Fibroblast of gingiva (primary cell): ENCODE results near the gene ADAT2.
A peak's percentile ranks its signal among the peaks of the same experiment; 100 is the strongest.

ENCODE experiments used
- DNase-seq: peaks from one replicate; pipeline ENCODE4 v3.0.0-alpha.2; 2011; ENCODE audit warnings: low read depth

ADAT2 gene

DNA sequence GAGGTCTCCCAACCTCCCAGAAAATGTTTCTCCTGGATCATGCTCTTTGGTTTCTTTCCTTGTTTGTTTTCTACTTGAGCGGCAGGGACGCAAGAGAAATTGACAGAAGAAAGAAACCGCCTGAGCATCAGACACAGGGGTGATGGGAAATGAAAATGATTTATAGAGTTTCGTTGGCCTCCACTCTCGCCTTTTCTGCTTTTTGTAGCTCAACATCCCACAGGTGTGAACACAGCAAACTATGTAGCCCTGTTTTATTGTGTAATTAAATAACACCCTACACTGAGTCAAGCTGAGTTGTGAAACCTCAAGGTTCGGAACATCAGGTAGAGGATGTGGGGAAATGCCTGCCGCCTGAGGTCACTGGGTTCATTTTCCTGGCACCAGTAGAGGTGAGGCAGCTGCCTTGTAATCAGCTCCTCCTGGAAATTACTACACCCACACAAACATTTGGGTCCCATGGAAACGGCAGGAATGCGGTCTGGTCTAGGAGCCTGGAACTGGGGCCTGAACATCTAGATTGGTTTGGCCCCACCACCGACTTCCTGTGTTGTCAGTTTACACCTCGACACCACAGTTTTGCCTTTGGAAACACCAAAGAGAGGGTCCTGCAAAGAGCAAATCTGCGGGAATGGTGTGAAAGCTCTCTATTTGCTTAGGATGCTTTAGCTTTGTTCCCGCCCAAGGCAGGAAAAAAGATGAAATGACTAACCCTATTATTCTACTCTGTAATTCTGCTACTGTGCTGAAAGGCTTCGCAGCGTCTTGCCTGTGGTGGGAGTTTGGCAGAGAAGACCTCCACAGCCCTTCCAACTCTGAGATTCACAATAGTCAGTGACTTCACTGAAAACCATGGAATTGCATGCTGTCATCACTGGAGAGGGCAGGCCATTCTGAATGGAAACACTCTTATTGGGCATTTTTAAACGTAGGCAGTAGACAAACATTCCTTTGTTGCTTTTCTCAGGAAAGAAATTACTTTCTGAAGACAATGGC lies 53.0 kb downstream of the ADAT2 start:
- DNase-seq: peak; percentile 7

DNA sequence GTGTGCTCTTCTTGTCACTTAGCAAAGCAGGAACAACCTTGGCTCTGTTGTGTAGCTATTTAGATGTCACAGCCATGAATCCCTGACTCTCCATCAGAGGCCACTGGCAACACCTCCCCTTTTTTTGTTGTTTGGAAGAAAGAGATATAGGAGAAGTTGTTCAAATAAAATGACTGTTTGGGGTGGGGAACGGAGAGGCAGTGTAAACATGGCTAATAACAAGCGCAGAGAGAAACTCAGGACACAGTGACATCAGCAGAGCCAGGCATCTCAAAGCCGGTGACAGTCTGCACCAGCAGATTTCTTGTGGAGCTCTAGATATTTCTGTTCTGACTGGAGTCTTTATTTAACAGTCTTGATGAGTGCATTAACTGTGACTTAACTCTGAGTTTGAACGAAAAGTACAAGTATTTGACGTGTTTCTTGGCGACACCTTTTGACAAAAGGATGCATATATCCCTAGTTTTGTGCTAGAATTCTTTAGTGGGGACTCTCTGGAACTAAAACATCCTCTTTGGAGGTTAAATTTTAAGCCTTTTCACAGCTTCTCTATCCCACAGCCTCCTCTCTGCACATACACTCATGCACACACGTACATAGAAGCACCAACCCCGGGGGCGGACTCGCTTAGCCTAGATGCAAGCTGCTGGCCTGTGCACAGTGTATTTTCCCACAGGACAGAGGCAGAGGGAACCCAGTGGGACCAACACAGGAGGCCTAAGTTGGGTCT lies 53.8 kb downstream of the ADAT2 start:
- DNase-seq: no peak

DNA sequence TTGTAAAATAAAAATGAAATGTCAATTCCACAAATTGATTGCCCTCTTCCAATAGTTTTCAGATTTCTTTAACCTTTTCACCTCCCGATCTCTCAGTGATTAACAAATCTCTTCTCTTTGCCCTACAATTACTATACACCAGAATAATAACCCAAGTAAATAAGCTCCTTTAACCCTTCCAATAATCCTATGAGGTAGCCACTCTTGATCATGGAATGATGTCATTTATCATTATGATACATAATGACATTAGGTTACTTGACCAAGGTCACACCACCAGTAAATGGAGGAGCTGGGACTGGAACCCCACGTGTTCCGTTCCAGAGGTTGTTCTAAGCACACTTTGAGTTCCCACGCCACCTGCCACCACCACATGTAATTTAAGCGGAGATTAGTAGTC lies 54.8 kb downstream of the ADAT2 start:
- no peak for DNase-seq

DNA sequence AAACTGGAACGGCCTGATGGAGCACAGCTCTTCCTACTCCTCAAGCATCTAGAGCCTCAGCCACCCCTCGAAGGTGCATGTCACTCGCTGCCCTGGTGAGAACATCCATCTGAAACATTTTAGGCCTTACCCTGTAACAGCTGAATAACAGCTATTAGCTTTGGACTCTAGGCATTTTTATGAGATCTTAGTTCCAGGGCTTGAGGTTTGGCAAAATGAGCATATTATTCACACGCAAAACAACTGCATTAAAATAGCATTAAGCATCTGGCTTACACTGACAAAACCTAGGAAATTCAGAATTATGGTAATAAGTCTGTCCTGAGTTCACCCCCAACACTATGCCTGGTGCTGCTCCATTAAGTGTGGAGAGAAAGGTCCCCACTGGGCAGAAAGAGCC lies 56.1 kb downstream of the ADAT2 start:
- DNase-seq: no peak

DNA sequence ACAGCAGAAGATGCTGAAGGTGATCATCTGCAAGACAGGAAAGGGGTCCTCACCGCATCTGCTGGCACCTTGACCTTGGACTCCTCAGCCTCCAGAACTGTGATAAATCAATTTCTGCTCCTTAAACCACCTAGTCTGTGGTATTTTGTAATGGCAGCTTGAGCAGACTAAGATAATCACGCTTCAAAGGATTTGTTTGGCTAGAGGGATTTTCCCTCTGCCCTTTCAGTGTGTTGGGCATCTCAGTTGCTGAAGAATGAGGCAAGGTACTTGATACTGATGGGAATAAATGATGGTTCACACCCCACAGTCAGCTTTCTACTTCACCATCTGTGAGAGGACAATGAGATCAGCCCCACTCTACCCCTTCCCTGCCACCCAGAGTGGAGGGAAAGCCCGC lies 60.2 kb downstream of the ADAT2 start:
- no peak for DNase-seq

DNA sequence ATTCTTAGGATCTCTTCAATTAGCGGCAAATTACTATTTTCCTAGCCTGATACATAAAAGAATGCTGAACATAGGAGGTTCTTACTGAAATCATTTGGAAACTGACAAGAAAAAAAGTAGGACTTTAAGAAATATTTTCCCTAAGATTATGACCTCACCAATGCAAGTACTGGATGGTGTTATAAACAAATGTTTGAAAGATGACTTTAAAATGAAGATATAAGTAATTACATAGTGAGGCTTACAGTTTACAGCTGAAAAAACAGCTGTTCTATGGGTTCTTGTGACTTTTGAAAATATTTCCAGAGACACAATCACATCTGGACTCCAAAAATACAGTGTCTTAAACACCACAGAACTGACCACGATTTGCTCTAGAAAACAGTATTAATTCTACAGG lies 64.9 kb downstream of the ADAT2 start:
- DNase-seq: no peak

DNA sequence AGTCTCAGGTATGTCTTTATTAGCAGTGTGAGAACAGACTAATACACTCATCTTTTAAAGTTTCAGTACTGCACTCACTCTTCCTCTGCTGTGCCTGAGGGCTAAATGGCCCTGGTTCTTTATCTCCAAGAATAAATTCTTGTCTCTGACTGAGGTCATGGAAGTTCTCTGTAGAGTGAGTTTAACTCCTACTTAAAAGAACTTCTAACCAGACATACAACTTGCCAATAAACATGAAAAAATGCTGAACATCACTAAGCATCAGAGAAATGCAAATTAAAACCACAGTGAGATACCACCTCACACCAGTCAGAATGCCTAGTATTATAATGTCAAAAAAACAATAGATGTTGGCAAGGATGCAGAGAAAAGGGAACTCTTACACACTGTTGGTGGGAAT lies 73.6 kb downstream of the ADAT2 start:
- no peak for DNase-seq

DNA sequence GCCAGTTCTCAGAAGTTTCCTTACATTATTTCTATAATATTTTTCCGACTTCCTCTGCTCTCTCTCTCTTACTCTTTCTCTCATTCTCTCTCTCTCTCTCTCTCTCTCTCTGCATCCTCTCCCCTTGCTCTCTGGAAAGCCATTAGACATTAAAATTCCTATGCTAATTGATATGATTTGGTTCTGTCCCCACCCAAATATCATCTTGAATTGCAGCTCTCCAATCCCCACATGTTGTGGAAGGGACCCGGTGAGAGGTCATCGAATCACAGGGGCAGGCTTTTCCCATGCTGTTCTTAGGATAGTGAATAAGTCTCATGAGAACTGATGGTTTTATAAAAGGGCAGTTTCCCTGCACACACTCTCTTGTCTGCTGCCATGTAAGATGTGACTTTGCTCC lies 74.1 kb downstream of the ADAT2 start:
- DNase-seq: no peak

DNA sequence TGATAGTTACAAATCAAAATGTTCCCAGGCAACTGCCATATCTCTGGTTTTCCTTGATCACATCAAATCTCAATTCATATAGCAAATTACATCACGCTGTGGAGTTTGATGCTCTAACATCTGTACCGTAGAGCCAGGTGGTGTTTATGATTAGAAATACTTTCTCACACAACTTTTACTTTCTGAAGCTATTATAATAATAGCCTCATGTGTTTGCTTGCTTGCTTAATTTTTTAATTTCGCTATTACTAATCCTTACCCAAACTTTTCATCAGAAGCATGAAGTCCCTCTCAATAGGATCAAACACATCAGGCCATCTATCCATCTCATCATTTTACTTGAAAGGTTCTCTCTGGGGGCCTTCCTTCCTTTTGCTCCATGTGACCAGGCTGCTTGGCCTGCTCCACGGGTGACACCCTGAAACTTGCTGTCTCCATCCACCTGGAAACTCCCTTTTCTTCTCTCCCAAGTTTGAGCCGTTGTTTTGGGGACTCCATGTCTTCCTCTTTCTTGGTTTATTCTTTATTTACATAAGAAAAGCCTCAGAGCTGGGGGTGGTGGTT lies 75.4 kb downstream of the ADAT2 start:
- no peak for DNase-seq

DNA sequence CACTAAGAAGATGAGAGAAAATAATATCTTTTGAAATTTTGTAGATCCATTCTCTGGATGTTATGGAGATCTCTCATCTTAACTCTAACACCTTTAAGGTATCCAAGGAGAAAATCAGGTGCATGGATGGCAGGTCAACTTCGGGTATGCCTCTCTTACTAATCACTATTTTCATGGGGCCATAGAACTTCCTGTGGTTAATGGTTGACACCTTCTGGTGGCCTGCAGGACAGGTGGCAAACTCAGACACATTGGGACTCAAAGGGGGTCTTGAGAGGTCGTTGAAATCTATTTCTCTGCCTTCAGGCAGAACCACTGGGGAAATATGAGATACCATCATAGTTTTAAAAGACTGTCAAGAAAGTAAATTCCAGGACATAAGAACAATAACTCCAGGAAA lies 76.5 kb downstream of the ADAT2 start:
- DNase-seq: no peak
